Mesenchymal stem cell (in vitro differentiated cells and primary cell): ENCODE results near the gene WWTR1.

ENCODE experiments used
- DNase-seq: peaks from one replicate; pipeline ENCODE4 v3.0.0-alpha.2; 2013
- H2AFZ ChIP-seq: one replicate; pipeline ENCODE4 v1.6.1; 2013; ENCODE audit warnings: low read depth, mild to moderate bottlenecking, control low read depth, inconsistent platforms, low read length, moderate library complexity
- H2AK5ac ChIP-seq: 2 replicates; pipeline ENCODE4 v1.6.1; 2013; ENCODE audit warnings: low read length, moderate library complexity, mild to moderate bottlenecking, inconsistent platforms; ENCODE audit not compliant: severe bottlenecking
- H2BK120ac ChIP-seq: one replicate; pipeline ENCODE4 v1.6.1; 2013; ENCODE audit warnings: low read depth, mild to moderate bottlenecking, inconsistent platforms, low read length, moderate library complexity
- H2BK12ac ChIP-seq, 2 experiments: one replicate each; pipeline ENCODE4 v1.6.1; 2013; ENCODE audit warnings: inconsistent platforms in 2 of 2, low read length in 2 of 2, mild to moderate bottlenecking in 2 of 2, moderate library complexity in 2 of 2, control low read depth in 1 of 2
- H2BK15ac ChIP-seq: one replicate; pipeline ENCODE4 v1.6.1; 2013; ENCODE audit warnings: mild to moderate bottlenecking, low read depth, inconsistent platforms; ENCODE audit not compliant: poor library complexity, severe bottlenecking
- H2BK5ac ChIP-seq: 2 replicates; pipeline ENCODE4 v1.6.1; 2013; ENCODE audit warnings: low read depth, mild to moderate bottlenecking, low read length, control low read depth, inconsistent platforms; ENCODE audit not compliant: poor library complexity, severe bottlenecking
- H3K14ac ChIP-seq, 2 experiments: one replicate each; pipeline ENCODE4 v1.6.1; 2013; ENCODE audit warnings: inconsistent platforms in 2 of 2, low read length in 2 of 2, control low read depth in 1 of 2, mild to moderate bottlenecking in 1 of 2, moderate library complexity in 1 of 2
- H3K18ac ChIP-seq, 2 experiments: one replicate each; pipeline ENCODE4 v1.6.1; 2013; ENCODE audit warnings: inconsistent platforms in 2 of 2, low read length in 2 of 2, control low read depth in 1 of 2, low read depth in 1 of 2, mild to moderate bottlenecking in 1 of 2
- H3K23ac ChIP-seq, 2 experiments: one replicate each; pipeline ENCODE4 v1.6.1; 2013; ENCODE audit warnings: inconsistent platforms in 2 of 2, low read length in 2 of 2, mild to moderate bottlenecking in 2 of 2, moderate library complexity in 2 of 2, control low read depth in 1 of 2
- H3K27ac ChIP-seq: 2 replicates; pipeline ENCODE4 v1.5.1; 2013; ENCODE audit warnings: mild to moderate bottlenecking, moderate library complexity, low read length, control low read depth, inconsistent platforms; ENCODE audit not compliant: poor library complexity, severe bottlenecking
- H3K27me3 ChIP-seq, 2 experiments: 2 replicates each; pipeline versions ENCODE4 v1.6.1 to v1.7.0; 2013; ENCODE audit warnings: low read length in 2 of 2, mild to moderate bottlenecking in 2 of 2, moderate library complexity in 2 of 2, control low read depth in 1 of 2, inconsistent platforms in 1 of 2; ENCODE audit not compliant: control insufficient read depth in 1 of 2, insufficient read depth in 1 of 2
- H3K36me3 ChIP-seq, 2 experiments: 2 replicates each; pipeline versions ENCODE4 v1.6.1 to v1.7.0; 2013; ENCODE audit warnings: low read length in 2 of 2, control low read depth in 1 of 2, inconsistent platforms in 1 of 2, low read depth in 1 of 2, mild to moderate bottlenecking in 1 of 2; ENCODE audit not compliant: insufficient read depth in 2 of 2, control insufficient read depth in 1 of 2
- H3K4ac ChIP-seq, 2 experiments: one replicate each; pipeline ENCODE4 v1.6.1; 2013; ENCODE audit warnings: inconsistent platforms in 2 of 2, low read length in 2 of 2, mild to moderate bottlenecking in 2 of 2, moderate library complexity in 2 of 2, control low read depth in 1 of 2, low read depth in 1 of 2
- H3K4me1 ChIP-seq: 2 replicates; pipeline ENCODE4 v1.6.1; 2013; ENCODE audit warnings: low read depth, low read length, control low read depth; ENCODE audit not compliant: control insufficient read depth, insufficient read depth
- H3K4me2 ChIP-seq: 2 replicates; pipeline ENCODE4 v1.6.1; 2013; ENCODE audit warnings: low read length, mild to moderate bottlenecking, inconsistent platforms; ENCODE audit not compliant: poor library complexity, severe bottlenecking
- H3K4me3 ChIP-seq, 2 experiments: 2 replicates each; pipeline versions ENCODE4 v1.5.1 to v1.7.0; 2013; ENCODE audit warnings: low read length in 2 of 2, mild to moderate bottlenecking in 2 of 2, control low read depth in 1 of 2, low read depth in 1 of 2; ENCODE audit not compliant: insufficient read depth in 1 of 2
- H3K79me1 ChIP-seq: replicated peaks from 2 replicates; pipeline ENCODE4 v1.6.1; 2013; ENCODE audit warnings: mild to moderate bottlenecking, control low read depth, low read length, inconsistent platforms; ENCODE audit not compliant: poor library complexity, severe bottlenecking
- H3K9ac ChIP-seq: 2 replicates; pipeline ENCODE4 v1.7.0; 2013; ENCODE audit warnings: mild to moderate bottlenecking, low read length, moderate library complexity
- H3K9me3 ChIP-seq: 2 replicates; pipeline ENCODE4 v1.7.0; 2013; ENCODE audit warnings: mild to moderate bottlenecking, low read length; ENCODE audit not compliant: control insufficient read depth
- H4K8ac ChIP-seq: one replicate; pipeline ENCODE4 v1.6.1; 2013; ENCODE audit warnings: inconsistent platforms, mild to moderate bottlenecking, low read length, moderate library complexity
- H4K91ac ChIP-seq: one replicate; pipeline ENCODE4 v1.6.1; 2013; ENCODE audit warnings: mild to moderate bottlenecking, low read length, inconsistent platforms
- whole genome bisulfite sequencing: methylation state at CpG from one replicate; pipeline ENCODE4 v1.1.7; 2013; ENCODE audit warnings: mixed read lengths; 5-methylcytosine and 5-hydroxymethylcytosine counted together

WWTR1 gene

DNA sequence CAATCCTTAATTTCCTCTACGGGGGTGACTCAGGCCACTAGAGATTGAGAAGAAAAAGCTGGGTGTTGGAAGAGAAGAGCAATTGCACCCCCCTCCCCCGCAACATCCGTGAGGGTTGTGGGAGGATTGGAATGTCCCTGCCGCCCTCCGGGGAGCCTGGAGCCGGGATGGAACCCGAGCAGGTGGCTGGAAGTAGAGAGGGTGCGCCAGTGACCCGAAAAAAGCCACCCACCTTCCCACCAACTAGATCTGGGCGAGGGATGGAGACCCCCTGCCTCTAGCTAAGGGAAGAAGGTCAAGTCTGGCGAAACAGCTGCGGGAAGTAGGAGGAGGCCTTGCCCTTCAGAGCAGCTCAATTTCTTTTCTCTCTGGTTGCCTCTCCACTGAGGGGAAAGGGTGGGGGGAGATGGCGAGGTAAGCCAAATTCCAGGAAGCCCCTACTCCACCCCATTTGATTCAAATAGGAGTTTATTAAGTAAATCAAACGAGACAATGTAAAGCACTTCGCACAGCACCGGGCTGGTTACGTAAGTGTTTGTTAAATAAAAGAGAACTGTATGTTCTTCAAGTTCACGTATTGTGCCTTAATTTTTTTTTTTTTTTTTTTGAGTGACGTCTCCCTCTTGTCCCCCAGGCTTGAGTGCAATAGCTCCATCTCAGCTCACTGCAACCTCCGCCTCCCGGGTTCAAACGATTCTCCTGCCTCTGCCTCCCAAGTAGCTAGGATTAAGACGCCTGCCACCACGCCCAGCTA is 1.1 kb upstream of the WWTR1 start:
- Histone ChIP-seq H2BK5ac (peak overlapping the region; percentile 100), H3K79me1 (no peaks in the 10 kb centered on the region), H3K14ac (no peak overlapping the region), H3K9ac (peak overlapping the region; percentile 92), H3K9me3 (no peaks in the 10 kb centered on the region), H2BK15ac (no peak overlapping the region), H3K4me3 (peak overlapping the region; percentile 56 to 91), H3K23ac (no peak overlapping the region), H3K4ac (peak overlapping the region; percentile 49 to 99), H4K91ac (peak overlapping the region; percentile 90), H4K8ac (peak overlapping the region; percentile 98), H3K18ac (peak overlapping the region; percentile 93 to 99), H3K4me2 (peak overlapping the region; percentile 74), H2AK5ac (peak overlapping the region; percentile 96), H2BK120ac (peak overlapping the region; percentile 81), H3K36me3 (peaks cover 0 to 14% of the 10 kb centered on the region in 2 experiments), H3K27me3 (no peaks in the 10 kb centered on the region), H2BK12ac (peak overlapping the region; percentile 27 to 85), H3K27ac (peak overlapping the region; percentile 100), H3K4me1 (peaks cover 7% of the 10 kb centered on the region), H2AFZ (peak overlapping the region; percentile 70)
- WGBS: 37% methylated on average over 17 of the region's 24 CpGs
- DNase-seq: no peak

DNA sequence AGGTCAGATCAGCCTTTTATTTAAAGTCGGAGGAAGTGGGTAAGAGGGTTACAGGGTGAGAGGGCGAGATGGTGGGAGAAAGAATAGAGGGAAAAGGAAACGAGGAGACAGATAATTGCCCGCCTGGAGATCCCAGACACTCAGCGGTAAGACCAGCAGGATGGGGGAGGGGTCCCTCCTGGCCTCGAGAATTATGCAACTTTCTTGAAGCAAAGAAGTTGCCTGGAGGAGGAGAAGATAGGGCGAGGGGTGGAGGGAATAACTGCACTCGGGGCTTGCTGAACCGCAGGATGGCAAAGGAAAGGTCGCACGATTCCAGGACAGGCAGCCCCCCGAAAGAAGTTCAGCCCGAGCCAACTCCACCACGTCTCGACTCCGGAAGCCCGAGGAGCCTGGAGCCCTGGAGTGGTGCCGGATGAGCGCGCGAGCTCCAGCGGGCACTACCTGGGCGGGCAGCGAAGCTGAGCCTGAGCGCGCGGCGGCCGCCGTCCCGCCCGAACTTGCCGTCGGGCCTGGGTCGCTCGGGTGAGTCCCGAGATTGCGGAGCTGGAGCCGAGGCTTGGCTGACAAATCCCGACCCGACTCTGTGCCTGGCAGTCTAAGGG is 402 bp downstream of the WWTR1 start:
- Histone ChIP-seq H3K79me1 (no peaks in the 10 kb centered on the region), H2BK12ac (peak overlapping the region; percentile 18 to 80), H2AFZ (no peak overlapping the region), H2BK5ac (peak overlapping the region; percentile 66), H4K91ac (peak overlapping the region; percentile 79), H3K27me3 (no peaks in the 10 kb centered on the region), H2AK5ac (no peak overlapping the region), H2BK120ac (peak overlapping the region; percentile 56), H4K8ac (peak overlapping the region; percentile 71), H3K14ac (peak overlapping the region; percentile 25 to 96), H3K4me2 (peak overlapping the region; percentile 71), H3K23ac (no peak overlapping the region), H3K9me3 (no peaks in the 10 kb centered on the region), H3K9ac (peak overlapping the region; percentile 92), H3K4me3 (peak overlapping the region; percentile 89 to 91), H3K18ac (peak overlapping the region; percentile 87 to 95), H2BK15ac (peak overlapping the region; percentile 17), H3K36me3 (peaks cover 0 to 28% of the 10 kb centered on the region in 2 experiments), H3K27ac (peak overlapping the region; percentile 100), H3K4ac (peak overlapping the region; percentile 77 to 90), H3K4me1 (peaks cover 7% of the 10 kb centered on the region)
- under 1% methylated on average over 40 of the region's 41 CpGs for WGBS
- peak; percentile 81 for DNase-seq

DNA sequence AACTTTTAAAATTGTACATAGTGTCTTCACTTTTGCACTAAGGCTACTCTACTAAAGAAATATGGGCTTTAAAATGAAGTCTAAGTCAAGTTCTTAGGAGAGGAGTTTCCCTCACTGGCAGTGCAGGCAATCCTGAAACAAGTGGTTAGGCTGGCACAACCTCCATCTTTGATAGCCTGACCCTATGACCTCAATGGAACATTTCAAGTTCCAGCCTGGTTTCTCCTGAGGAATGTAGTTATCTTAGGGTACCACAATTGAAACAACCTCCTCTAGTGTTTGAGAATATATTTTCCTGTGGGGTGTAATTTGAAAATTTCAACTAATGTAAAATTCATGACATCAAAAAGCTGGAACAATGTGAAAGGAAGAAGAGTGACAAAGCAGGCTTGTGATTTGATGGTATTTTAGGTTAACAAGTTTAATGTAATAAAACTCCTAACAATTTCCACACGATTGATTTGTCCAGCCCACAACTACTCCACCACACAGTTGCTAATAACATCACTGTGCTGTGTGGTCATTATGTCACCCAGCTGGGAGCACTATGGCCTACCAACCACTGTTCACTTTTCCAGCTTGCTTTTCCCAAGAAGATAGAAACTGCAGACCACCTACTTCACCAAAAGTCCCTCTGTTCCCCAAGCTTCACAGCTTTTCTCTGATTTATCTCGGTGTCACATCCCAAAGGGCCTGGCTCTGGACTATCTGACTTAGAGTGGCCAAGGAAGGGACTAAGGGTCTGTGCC is 1.8 kb downstream of the WWTR1 start:
- Histone ChIP-seq H3K36me3 (peaks cover 0 to 39% of the 10 kb centered on the region in 2 experiments), H4K8ac (no peak overlapping the region), H3K4me3 (peak overlapping the region; percentile 89 to 91), H3K27ac (peak overlapping the region; percentile 2), H3K27me3 (no peaks in the 10 kb centered on the region), H3K79me1 (no peaks in the 10 kb centered on the region), H3K4me2 (peak overlapping the region; percentile 71), H4K91ac (no peak overlapping the region), H2BK5ac (no peak overlapping the region), H3K9ac (peak overlapping the region; percentile 92), H3K4me1 (peaks cover 7% of the 10 kb centered on the region), H2BK12ac (no peak overlapping the region), H2BK15ac (no peak overlapping the region), H3K4ac (no peak overlapping the region), H3K14ac (no peak overlapping the region), H3K18ac (no peak overlapping the region), H3K9me3 (no peaks in the 10 kb centered on the region), H2AFZ (no peak overlapping the region), H2BK120ac (no peak overlapping the region), H3K23ac (no peak overlapping the region), H2AK5ac (no peak overlapping the region)
- WGBS: 2% methylated on average over 2 of the region's 2 CpGs
- DNase-seq: peak; percentile 60

DNA sequence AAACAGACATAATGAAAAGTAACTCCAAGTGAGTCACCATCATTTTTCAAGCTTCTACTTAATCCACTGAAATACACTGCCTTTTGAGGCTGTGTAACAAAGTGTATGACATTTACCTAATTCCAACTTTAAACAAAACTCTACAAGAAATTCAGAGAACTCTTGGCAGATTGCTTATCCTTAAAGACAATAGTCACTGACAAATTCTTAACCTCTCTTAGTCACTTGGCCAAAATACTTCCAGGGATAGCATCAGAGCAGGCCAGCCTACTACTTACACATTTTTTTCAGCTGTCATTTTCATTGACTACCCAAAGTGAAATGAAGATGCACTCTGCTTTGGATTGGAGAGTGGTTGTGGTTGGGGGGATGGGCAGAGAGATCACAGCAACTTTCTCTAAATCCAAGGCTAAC is 3.6 kb downstream of the WWTR1 start:
- H3K18ac ChIP-seq: no peak overlapping the region
- DNase-seq: peak; percentile 50

More for the DNA sequence above, 3.6 kb downstream of the WWTR1 start:
- Histone ChIP-seq H3K14ac (no peak overlapping the region), H3K23ac (no peak overlapping the region), H3K4ac (no peak overlapping the region), H3K4me1 (peaks cover 7% of the 10 kb centered on the region), H3K4me2 (peak overlapping the region; percentile 59), H3K9me3 (no peaks in the 10 kb centered on the region), H4K8ac (no peak overlapping the region), H3K27me3 (no peaks in the 10 kb centered on the region), H2BK15ac (no peak overlapping the region), H2AK5ac (no peak overlapping the region), H3K79me1 (no peaks in the 10 kb centered on the region), H4K91ac (no peak overlapping the region), H3K9ac (peak overlapping the region; percentile 65), H3K36me3 (peaks cover 6 to 56% of the 10 kb centered on the region in 2 experiments), H3K4me3 (peak overlapping the region in 1 of 2 experiments; percentile 91), H3K27ac (no peak overlapping the region), H2BK120ac (no peak overlapping the region), H2BK12ac (no peak overlapping the region), H2AFZ (no peak overlapping the region), H2BK5ac (no peak overlapping the region)
